ENCODE data around the gene CEL.

CEL gene

GRCh38 chr9:133117271-133118178 is 55.7 kb downstream of the CEL start:
- DNase-seq (ENCODE audit: low read depth in 2 of 2) = no peak

- no peak for DNase-seq (ENCODE audit: low read depth in 2 of 2)
Observed at GRCh38 chr9:133118179-133118520, 56.4 kb downstream of the CEL start.

GRCh38 chr9:133118568-133118967 is 56.8 kb downstream of the CEL start:
- no peak for DNase-seq (ENCODE audit: low read depth in 2 of 2)

- DNase-seq (ENCODE audit: low read depth in 2 of 2) = no peak
Observed at GRCh38 chr9:133119103-133119845, 57.5 kb downstream of the CEL start.

- DNase-seq (ENCODE audit: low read depth in 2 of 2) = no peak
Observed at GRCh38 chr9:133119846-133120500, 58.2 kb downstream of the CEL start.

GRCh38 chr9:133120501-133121197 is 58.9 kb downstream of the CEL start:
- no peak for DNase-seq (ENCODE audit: low read depth in 2 of 2)

All from stimulated activated CD4-positive, alpha-beta T cell treated with anti-CD3 and anti-CD28 coated beads, Interleukin-4, amount 100 ng/mL, for 48 hours (primary cell).